Testis (tissue), 3 donors: ENCODE measurements around the gene WWC2. TPM values are rescaled to one million over a fixed set of nuclear protein-coding genes. Genes with fewer than 3 reads are reported as not detected.

ENCODE experiments used
- DNase-seq: peaks from one replicate; pipeline ENCODE4 v3.0.0-alpha.2; 2019
- H3K27ac ChIP-seq, 2 donors: fragments of 200-600 bp; sonication (generic); one replicate each; pipeline ENCODE4 v1.5.1; 2019
- H3K27me3 ChIP-seq: fragments of 200-600 bp; sonication (generic); one replicate; pipeline ENCODE4 v1.5.1; 2019
- H3K36me3 ChIP-seq: fragments of 200-600 bp; sonication (generic); one replicate; pipeline ENCODE4 v1.5.1; 2017; ENCODE audit warnings: low read depth; ENCODE audit errors: missing control alignments
- H3K4me1 ChIP-seq: fragments of 200-600 bp; sonication (generic); one replicate; pipeline ENCODE4 v1.5.1; 2019
- H3K4me3 ChIP-seq, 2 donors: fragments of 200-600 bp; sonication (generic); one replicate each; pipeline ENCODE4 v1.5.1; 2017 to 2019
- H3K9me3 ChIP-seq: fragments of 200-600 bp; sonication (generic); one replicate; pipeline ENCODE4 v1.5.1; 2017
- POLR2A ChIP-seq: fragments of 450-650 bp; IDR thresholded peaks from one replicate; pipeline ENCODE4 v1.6.1; 2017; ENCODE audit warnings: antibody characterized with exemption, mild to moderate bottlenecking, moderate library complexity
- WGBS, 2 donors: methylation state at CpG; one replicate each; pipeline ENCODE4 v1.1.5; 2018; 5-methylcytosine and 5-hydroxymethylcytosine counted together
- intact Hi-C: fragments of 100-400 bp; cut with DNase I; formaldehyde crosslinking; loops from one replicate; pipeline ENCODE4 v1.15.1; 2023; ENCODE audit warnings: low total_unique reads
- polyA plus RNA-seq: library from polyadenylated mRNA; stranded (reverse); fragments of 350-450 nt; fragmentation: Illumina TruSeq; extraction: RNeasy Lipid Tissue Mini Kit (QIAGEN cat#74804); gene quantifications from one replicate; pipeline ENCODE4 v1.2.3, GENCODE V29; 2014; ENCODE audit warnings: low read depth, low replicate concordance; ENCODE audit not compliant: insufficient read depth
- total RNA-seq, 2 donors: library from RNA; depleted of rRNA; stranded (reverse); fragments of >200 nt; gene quantifications; one replicate each; pipeline ENCODE4 v1.2.3, GENCODE V29; 2016
- TF ChIP-seq, protein P1 (sequence below), 3 experiments: fragments of 450-650 bp in 2 of 3; fragments of 200-600 bp in 1 of 3; sonication (generic) in 1 of 3; IDR thresholded peaks; one replicate each; pipeline ENCODE4 v1.5.1; 2016 to 2019; ENCODE audit warnings: antibody characterized with exemption in 3 of 3, mild to moderate bottlenecking in 2 of 3, moderate library complexity in 1 of 3

WWC2 gene
- total and polyA plus RNA-seq, 3 donors from 2014 or later, result 34.4 to 76.7 (median 64.2) TPM

GRCh38 chr4:183101956-183102480, 3.0 kb downstream of the WWC2 start:
- peaks cover 6% of the 10 kb centered on the region for H3K4me1 ChIP-seq
- H3K27me3 ChIP-seq, result no peaks in the 10 kb centered on the region
- WGBS, 2 donors, result 54 to 60% methylated on average over 4 of the region's 4 CpGs
- TF ChIP-seq POLR2A, result no peak
- TF ChIP-seq, protein P1, sequence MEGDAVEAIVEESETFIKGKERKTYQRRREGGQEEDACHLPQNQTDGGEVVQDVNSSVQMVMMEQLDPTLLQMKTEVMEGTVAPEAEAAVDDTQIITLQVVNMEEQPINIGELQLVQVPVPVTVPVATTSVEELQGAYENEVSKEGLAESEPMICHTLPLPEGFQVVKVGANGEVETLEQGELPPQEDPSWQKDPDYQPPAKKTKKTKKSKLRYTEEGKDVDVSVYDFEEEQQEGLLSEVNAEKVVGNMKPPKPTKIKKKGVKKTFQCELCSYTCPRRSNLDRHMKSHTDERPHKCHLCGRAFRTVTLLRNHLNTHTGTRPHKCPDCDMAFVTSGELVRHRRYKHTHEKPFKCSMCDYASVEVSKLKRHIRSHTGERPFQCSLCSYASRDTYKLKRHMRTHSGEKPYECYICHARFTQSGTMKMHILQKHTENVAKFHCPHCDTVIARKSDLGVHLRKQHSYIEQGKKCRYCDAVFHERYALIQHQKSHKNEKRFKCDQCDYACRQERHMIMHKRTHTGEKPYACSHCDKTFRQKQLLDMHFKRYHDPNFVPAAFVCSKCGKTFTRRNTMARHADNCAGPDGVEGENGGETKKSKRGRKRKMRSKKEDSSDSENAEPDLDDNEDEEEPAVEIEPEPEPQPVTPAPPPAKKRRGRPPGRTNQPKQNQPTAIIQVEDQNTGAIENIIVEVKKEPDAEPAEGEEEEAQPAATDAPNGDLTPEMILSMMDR (IDR thresholded peaks at IDR 0.05), result no peak
- no peaks in the 10 kb centered on the region for H3K36me3 ChIP-seq
- H3K9me3 ChIP-seq, result no peaks in the 10 kb centered on the region
- H3K4me3 ChIP-seq, result no peak overlapping the region
- intact Hi-C loops, result no loop called here
- H3K27ac ChIP-seq, result no peak overlapping the region
- DNase-seq, result no peak

GRCh38 chr4:183105092-183105491, 6.0 kb downstream of the WWC2 start:
- WGBS, 2 donors, result 95 to 97% methylated on average over 5 of the region's 5 CpGs
- Histone ChIP-seq H3K27ac (no peak overlapping the region), H3K27me3 (no peaks in the 10 kb centered on the region), H3K4me3 (no peak overlapping the region), H3K9me3 (no peaks in the 10 kb centered on the region), H3K4me1 (peaks cover 6% of the 10 kb centered on the region), H3K36me3 (no peaks in the 10 kb centered on the region)
- intact Hi-C loops, result no loop called here
- TF ChIP-seq, protein P1 (IDR thresholded peaks at IDR 0.05), result no peak
- no peak for TF ChIP-seq POLR2A
- DNase-seq, result no peak

GRCh38 chr4:183106839-183107238, 7.8 kb downstream of the WWC2 start:
- no peaks in the 10 kb centered on the region for H3K36me3 ChIP-seq
- no peaks in the 10 kb centered on the region for H3K9me3 ChIP-seq
- TF ChIP-seq POLR2A, result no peak
- TF ChIP-seq, protein P1 (IDR thresholded peaks at IDR 0.05), result no peak
- no peak for DNase-seq
- no peak overlapping the region for H3K4me3 ChIP-seq
- intact Hi-C loops, result no loop called here
- peaks cover under 1% of the 10 kb centered on the region for H3K4me1 ChIP-seq
- H3K27ac ChIP-seq, result no peak overlapping the region
- WGBS, 2 donors, result 95 to 99% methylated on average over 4 of the region's 4 CpGs
- H3K27me3 ChIP-seq, result no peaks in the 10 kb centered on the region

GRCh38 chr4:183107891-183108459, 8.9 kb downstream of the WWC2 start:
- Histone ChIP-seq H3K27me3 (no peaks in the 10 kb centered on the region), H3K4me1 (no peaks in the 10 kb centered on the region), H3K27ac (no peak overlapping the region), H3K4me3 (no peak overlapping the region), H3K9me3 (no peaks in the 10 kb centered on the region), H3K36me3 (no peaks in the 10 kb centered on the region)
- 84 to 90% methylated on average over 5 of the region's 5 CpGs for WGBS, 2 donors
- TF ChIP-seq, protein P1 (IDR thresholded peaks at IDR 0.05), result no peak
- no peak for TF ChIP-seq POLR2A
- intact Hi-C loops, result no loop called here
- DNase-seq, result no peak

GRCh38 chr4:183110244-183110643, 11.2 kb downstream of the WWC2 start:
- Histone ChIP-seq H3K9me3 (no peaks in the 10 kb centered on the region), H3K27ac (no peak overlapping the region), H3K4me3 (no peak overlapping the region), H3K4me1 (no peaks in the 10 kb centered on the region), H3K27me3 (no peaks in the 10 kb centered on the region), H3K36me3 (no peaks in the 10 kb centered on the region)
- intact Hi-C loops, result no loop called here
- DNase-seq, result no peak
- no peak for TF ChIP-seq POLR2A
- TF ChIP-seq, protein P1 (IDR thresholded peaks at IDR 0.05), result no peak
